ENCODE results near the gene RPS2.
"Not testable (repeated sequence)": the region's sequence is repeated elsewhere in the genome, so short reads cannot be mapped to it uniquely, and the experiment has no call there.

The RPS2 gene

DNA sequence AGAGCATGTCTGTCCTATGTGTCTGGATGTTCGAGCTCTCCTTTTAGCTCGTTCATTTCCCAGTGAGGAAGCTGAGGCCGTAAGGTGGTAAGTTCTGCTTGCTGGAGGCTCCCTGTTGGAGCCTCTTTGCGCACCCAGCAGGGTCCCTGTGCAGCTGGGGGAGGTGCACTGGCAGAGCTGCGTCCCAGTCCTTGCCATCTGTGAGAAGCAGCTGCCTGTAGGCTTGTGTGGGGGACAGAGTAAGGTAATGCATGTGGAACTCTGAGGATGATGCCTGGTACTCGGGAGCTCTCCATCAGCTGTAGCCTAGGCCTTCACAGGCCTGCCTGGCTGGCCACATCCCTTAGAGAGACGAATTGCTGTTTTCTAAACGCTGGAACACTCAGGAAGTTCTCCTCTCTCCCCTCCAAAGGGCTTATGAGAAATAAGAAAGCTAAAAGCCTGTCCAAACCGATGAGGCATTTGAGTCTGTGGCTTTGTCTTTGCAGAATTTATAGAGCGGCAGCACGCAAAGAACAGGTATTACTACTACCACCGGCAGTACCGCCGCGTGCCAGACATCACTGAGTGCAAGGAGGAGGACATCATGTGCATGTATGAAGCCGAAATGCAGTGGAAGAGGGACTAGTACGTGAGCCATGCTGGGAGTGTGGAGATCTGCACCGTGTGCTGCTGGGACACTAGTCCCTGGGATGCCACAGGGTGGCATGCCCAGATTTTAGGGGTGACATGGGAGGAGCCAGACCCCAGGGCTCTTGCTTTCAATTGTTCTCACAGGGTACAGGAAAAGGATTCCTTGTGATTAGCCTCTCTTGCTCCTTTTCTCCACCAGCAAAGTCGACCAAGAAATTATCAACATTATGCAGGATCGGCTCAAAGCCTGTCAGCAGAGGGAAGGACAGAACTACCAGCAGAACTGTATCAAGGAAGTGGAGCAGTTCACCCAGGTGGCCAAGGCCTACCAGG lies 3.7 kb downstream of the RPS2 start:
- TF ChIP-seq, protein P1, sequence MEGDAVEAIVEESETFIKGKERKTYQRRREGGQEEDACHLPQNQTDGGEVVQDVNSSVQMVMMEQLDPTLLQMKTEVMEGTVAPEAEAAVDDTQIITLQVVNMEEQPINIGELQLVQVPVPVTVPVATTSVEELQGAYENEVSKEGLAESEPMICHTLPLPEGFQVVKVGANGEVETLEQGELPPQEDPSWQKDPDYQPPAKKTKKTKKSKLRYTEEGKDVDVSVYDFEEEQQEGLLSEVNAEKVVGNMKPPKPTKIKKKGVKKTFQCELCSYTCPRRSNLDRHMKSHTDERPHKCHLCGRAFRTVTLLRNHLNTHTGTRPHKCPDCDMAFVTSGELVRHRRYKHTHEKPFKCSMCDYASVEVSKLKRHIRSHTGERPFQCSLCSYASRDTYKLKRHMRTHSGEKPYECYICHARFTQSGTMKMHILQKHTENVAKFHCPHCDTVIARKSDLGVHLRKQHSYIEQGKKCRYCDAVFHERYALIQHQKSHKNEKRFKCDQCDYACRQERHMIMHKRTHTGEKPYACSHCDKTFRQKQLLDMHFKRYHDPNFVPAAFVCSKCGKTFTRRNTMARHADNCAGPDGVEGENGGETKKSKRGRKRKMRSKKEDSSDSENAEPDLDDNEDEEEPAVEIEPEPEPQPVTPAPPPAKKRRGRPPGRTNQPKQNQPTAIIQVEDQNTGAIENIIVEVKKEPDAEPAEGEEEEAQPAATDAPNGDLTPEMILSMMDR (IDR thresholded peaks at IDR 0.05; ENCODE audit: poor library complexity, severe bottlenecking), result no peak
- ATAC-seq (ENCODE audit: low read depth), result peak; percentile 39
- peak; percentile 65 for DNase-seq (ENCODE audit: low spot score)
- Histone ChIP-seq H3K27me3 (ENCODE audit: insufficient read depth, poor library complexity, severe bottlenecking) (no peaks in the 10 kb centered on the region), H3K36me3 (ENCODE audit: low read depth) (peaks cover 38% of the 10 kb centered on the region), H3K4me3 (ENCODE audit: severe bottlenecking) (peak overlapping the region; percentile 58), H3K4me1 (ENCODE audit: insufficient read depth, poor library complexity, severe bottlenecking) (peaks cover 14% of the 10 kb centered on the region), H3K27ac (ENCODE audit: poor library complexity, severe bottlenecking) (peak overlapping the region; percentile 93), H3K9me3 (ENCODE audit: severe bottlenecking) (no peaks in the 10 kb centered on the region)

DNA sequence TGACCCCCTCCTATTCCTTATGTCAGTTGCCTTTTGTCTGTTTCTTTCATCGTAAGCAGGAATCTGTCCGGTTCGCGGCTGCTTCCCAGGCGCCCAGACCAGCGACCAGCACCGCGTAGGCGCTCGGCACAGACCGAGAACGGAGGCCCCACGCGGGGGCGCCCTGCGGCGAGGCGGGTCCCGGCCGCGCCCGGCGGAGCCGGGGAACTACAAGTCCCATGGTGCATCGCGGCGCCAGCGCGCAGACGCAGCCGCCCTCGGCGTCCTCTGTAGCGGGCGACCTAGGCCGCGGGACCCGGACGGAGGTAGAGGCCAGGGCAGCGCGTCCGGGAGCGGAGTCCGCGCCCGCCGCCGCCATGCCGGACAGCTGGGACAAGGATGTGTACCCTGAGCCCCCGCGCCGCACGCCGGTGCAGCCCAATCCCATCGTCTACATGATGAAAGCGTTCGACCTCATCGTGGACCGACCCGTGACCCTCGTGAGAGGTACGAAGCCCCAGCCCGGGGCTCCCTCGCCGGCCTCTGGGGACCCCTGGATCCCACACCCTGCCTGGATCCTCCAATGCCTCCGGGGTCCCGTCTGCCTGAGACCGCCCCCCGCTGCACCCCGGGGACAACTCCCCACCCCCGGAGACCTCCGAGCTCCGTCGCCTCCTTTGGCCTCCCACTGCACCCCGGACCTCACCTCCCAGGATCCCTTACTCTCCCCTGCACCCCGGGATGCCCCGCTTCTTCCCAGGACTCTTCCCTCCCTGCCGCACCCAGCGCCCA lies 5.2 kb downstream of the RPS2 start, which contains the start of gene NDUFB10:
Gene NDUFB10, plus strand, starts transcription at position 270 of the 771 bp plus-strand sequence. Its CDS starts 87 bp downstream, at position 357.
- Histone ChIP-seq H3K27ac (ENCODE audit: poor library complexity, severe bottlenecking) (peak within 1 kb of the TSS; percentile 93), H3K36me3 (ENCODE audit: low read depth) (peaks cover 33% of the 10 kb centered on the region), H3K9me3 (ENCODE audit: severe bottlenecking) (no peaks in the 10 kb centered on the region), H3K27me3 (ENCODE audit: insufficient read depth, poor library complexity, severe bottlenecking) (no peaks in the 10 kb centered on the region), H3K4me1 (ENCODE audit: insufficient read depth, poor library complexity, severe bottlenecking) (peaks cover 14% of the 10 kb centered on the region), H3K4me3 (ENCODE audit: severe bottlenecking) (peak within 1 kb of the TSS; percentile 58)
- DNase-seq (ENCODE audit: low spot score) (peak; percentile 91), ATAC-seq (ENCODE audit: low read depth) (peak; percentile 66)
- TF ChIP-seq, protein P1 (IDR thresholded peaks at IDR 0.05; ENCODE audit: poor library complexity, severe bottlenecking), result peak; percentile 94

DNA sequence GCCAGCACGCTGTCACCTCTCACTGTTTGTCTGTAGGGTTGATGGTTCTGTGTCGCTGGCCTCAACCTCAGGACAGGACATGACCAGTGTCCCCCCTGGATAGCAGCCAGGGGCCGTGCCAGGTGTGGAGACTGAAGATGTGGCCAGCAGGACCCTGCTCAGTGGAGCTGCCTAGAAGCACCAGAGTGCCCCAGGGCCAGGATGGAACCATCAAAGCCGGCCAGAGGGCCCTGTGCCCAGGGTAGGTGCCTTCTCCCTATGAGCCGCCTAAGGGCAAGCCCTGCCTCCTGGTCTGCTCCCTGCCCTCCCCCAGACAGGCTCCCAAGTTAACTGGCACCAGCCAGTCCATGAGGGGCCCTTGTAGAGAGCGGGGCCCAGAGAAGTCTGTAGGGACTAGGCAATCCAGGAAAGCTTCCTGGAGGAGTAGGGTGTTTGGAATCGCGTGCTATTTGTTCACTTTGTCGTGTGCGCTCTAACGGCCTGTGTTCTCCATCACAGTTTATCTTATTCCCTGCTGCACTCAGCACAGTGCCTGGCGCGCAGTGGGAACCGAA lies 5.8 kb downstream of the RPS2 start:
- Histone ChIP-seq H3K27ac (ENCODE audit: poor library complexity, severe bottlenecking) (peak overlapping the region; percentile 93), H3K4me3 (ENCODE audit: severe bottlenecking) (peak overlapping the region; percentile 58), H3K9me3 (ENCODE audit: severe bottlenecking) (no peaks in the 10 kb centered on the region), H3K36me3 (ENCODE audit: low read depth) (peaks cover 27% of the 10 kb centered on the region), H3K4me1 (ENCODE audit: insufficient read depth, poor library complexity, severe bottlenecking) (peaks cover 14% of the 10 kb centered on the region), H3K27me3 (ENCODE audit: insufficient read depth, poor library complexity, severe bottlenecking) (no peaks in the 10 kb centered on the region)
- no peak for ATAC-seq (ENCODE audit: low read depth)
- peak; percentile 51 for DNase-seq (ENCODE audit: low spot score)
- TF ChIP-seq, protein P1 (IDR thresholded peaks at IDR 0.05; ENCODE audit: poor library complexity, severe bottlenecking), result no peak

DNA sequence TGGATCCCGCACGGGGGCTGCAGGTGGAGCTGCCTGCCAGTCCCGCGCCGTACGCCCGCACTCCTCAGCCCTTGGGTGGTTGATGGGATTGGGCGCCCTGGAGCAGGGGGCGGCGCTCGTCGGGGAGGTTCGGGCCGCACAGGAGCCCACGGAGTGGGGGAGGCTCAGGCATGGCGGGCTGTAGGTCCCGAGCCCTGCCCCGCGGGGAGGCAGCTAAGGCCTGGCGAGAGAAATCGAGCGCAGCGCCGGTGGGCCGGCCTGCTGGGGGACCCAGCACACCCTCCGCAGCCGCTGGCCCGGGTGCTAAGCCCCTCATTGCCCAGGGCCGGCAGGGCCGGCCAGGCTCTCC lies 6.5 kb downstream of the RPS2 start:
- not testable (repeated sequence) for H3K27me3 ChIP-seq (ENCODE audit: insufficient read depth, poor library complexity, severe bottlenecking); H3K9me3 ChIP-seq (ENCODE audit: severe bottlenecking); ATAC-seq (ENCODE audit: low read depth)

DNA sequence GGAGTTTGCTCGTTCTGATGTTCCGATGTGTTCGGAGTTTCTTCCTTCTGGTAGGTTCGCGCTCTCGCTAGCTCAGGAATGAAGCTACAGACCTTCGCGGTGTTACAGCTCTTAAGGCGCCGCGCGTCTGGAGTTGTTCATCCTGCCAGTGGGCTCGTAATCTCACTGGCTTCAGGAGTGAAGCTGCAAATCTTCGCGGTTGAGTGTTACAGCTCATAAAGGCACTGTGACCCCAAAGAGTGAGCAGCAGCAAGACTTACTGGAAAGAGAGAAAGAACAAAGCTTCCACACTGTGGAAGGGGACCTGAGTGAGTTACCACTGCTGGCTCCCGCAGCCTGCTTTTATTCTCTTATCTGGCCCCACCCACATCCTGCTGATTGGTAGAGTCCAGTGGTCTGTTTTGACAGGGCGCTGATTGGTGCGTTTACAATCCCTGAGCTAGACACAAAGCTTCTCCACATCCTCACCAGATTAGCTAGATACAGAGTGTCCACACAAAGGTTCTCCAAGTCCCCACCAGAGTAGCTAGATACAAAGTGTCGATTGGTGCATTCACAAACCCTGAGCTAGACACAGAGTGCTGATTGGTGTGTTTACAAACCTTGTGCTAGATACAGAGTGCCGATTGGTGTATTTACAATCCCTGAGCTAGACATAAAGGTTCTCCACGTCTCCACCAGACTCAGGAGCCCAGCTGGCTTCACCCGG lies 7.0 kb downstream of the RPS2 start:
- not testable (repeated sequence) for H3K27me3 ChIP-seq (ENCODE audit: insufficient read depth, poor library complexity, severe bottlenecking); H3K4me3 ChIP-seq (ENCODE audit: severe bottlenecking); ATAC-seq (ENCODE audit: low read depth); H3K4me1 ChIP-seq (ENCODE audit: insufficient read depth, poor library complexity, severe bottlenecking); H3K27ac ChIP-seq (ENCODE audit: poor library complexity, severe bottlenecking); H3K9me3 ChIP-seq (ENCODE audit: severe bottlenecking)
- H3K36me3 ChIP-seq (ENCODE audit: low read depth), result peaks cover 15% of the 10 kb centered on the region
- peak; percentile 49 for DNase-seq (ENCODE audit: low spot score)

More for the DNA sequence above, 6.5 kb downstream of the RPS2 start:
- not testable (repeated sequence) for H3K4me3 ChIP-seq (ENCODE audit: severe bottlenecking); H3K27ac ChIP-seq (ENCODE audit: poor library complexity, severe bottlenecking)
- peak; percentile 33 for DNase-seq (ENCODE audit: low spot score)
- Histone ChIP-seq H3K4me1 (ENCODE audit: insufficient read depth, poor library complexity, severe bottlenecking) (peaks cover 14% of the 10 kb centered on the region), H3K36me3 (ENCODE audit: low read depth) (peaks cover 20% of the 10 kb centered on the region)
